ENCODE data around the gene RIMKLA. TPM values are rescaled to one million over a fixed set of nuclear protein-coding genes. Genes with fewer than 3 reads are reported as not detected.

Gene RIMKLA
- polyA plus RNA-seq, 1 experiment = not detected

GRCh38 chr1:42386051-42386450, 5.5 kb downstream of the RIMKLA start:
- ChIA-PET CTCF (no interaction called here), POLR2A (no interaction called here)
- TF ChIP-seq CTCF (IDR thresholded peaks at IDR 0.05; ENCODE audit: low read depth, low read length) = no peak

GRCh38 chr1:42392255-42392654, 11.7 kb downstream of the RIMKLA start:
- peaks cover 19% of the 10 kb centered on the region for H3K27me3 ChIP-seq (ENCODE audit: control insufficient read depth, insufficient read depth, low read length)
- POLR2A ChIA-PET = no interaction called here
- CTCF ChIA-PET = no interaction called here
- no peak overlapping the region for H3K4me3 ChIP-seq (ENCODE audit: low read depth, low read length)
- DNase-seq (ENCODE audit: low read depth, low spot score) = no peak
- H3K27ac ChIP-seq (ENCODE audit: low read depth, low read length) = no peak overlapping the region
- no peak for TF ChIP-seq CTCF (IDR thresholded peaks at IDR 0.05; ENCODE audit: low read depth, low read length)
- no peaks in the 10 kb centered on the region for H3K9me3 ChIP-seq (ENCODE audit: control insufficient read depth, insufficient read depth, low read length)

More at GRCh38 chr1:42386051-42386450, 5.5 kb downstream of the RIMKLA start:
- H3K27me3 ChIP-seq (ENCODE audit: control insufficient read depth, insufficient read depth, low read length) = peaks cover 25% of the 10 kb centered on the region
- DNase-seq (ENCODE audit: low read depth, low spot score) = no peak
- H3K27ac ChIP-seq (ENCODE audit: low read depth, low read length) = no peak overlapping the region
- H3K4me3 ChIP-seq (ENCODE audit: low read depth, low read length) = no peak overlapping the region
- no peaks in the 10 kb centered on the region for H3K9me3 ChIP-seq (ENCODE audit: control insufficient read depth, insufficient read depth, low read length)

- Histone ChIP-seq H3K27me3 (ENCODE audit: control insufficient read depth, insufficient read depth, low read length) (peaks cover 19% of the 10 kb centered on the region), H3K4me3 (ENCODE audit: low read depth, low read length) (no peak overlapping the region), H3K27ac (ENCODE audit: low read depth, low read length) (no peak overlapping the region), H3K9me3 (ENCODE audit: control insufficient read depth, insufficient read depth, low read length) (no peaks in the 10 kb centered on the region)
- no peak for TF ChIP-seq CTCF (IDR thresholded peaks at IDR 0.05; ENCODE audit: low read depth, low read length)
- POLR2A ChIA-PET = no interaction called here
- CTCF ChIA-PET = no interaction called here
- no peak for DNase-seq (ENCODE audit: low read depth, low spot score)
Observed at GRCh38 chr1:42392967-42393848, 12.6 kb downstream of the RIMKLA start.

GRCh38 chr1:42399315-42400100, 18.9 kb downstream of the RIMKLA start:
- Histone ChIP-seq H3K9me3 (ENCODE audit: control insufficient read depth, insufficient read depth, low read length) (no peaks in the 10 kb centered on the region), H3K27ac (ENCODE audit: low read depth, low read length) (no peak overlapping the region), H3K4me3 (ENCODE audit: low read depth, low read length) (no peak overlapping the region), H3K27me3 (ENCODE audit: control insufficient read depth, insufficient read depth, low read length) (peaks cover 3% of the 10 kb centered on the region)
- DNase-seq (ENCODE audit: low read depth, low spot score) = no peak
- no peak for TF ChIP-seq CTCF (IDR thresholded peaks at IDR 0.05; ENCODE audit: low read depth, low read length)
- POLR2A ChIA-PET = no interaction called here
- CTCF ChIA-PET = no interaction called here

- no peaks in the 10 kb centered on the region for H3K9me3 ChIP-seq (ENCODE audit: control insufficient read depth, insufficient read depth, low read length)
- peaks cover 17% of the 10 kb centered on the region for H3K27me3 ChIP-seq (ENCODE audit: control insufficient read depth, insufficient read depth, low read length)
- ChIA-PET CTCF (no interaction called here), POLR2A (no interaction called here)
- no peak overlapping the region for H3K4me3 ChIP-seq (ENCODE audit: low read depth, low read length)
- no peak for DNase-seq (ENCODE audit: low read depth, low spot score)
- H3K27ac ChIP-seq (ENCODE audit: low read depth, low read length) = no peak overlapping the region
- TF ChIP-seq CTCF (IDR thresholded peaks at IDR 0.05; ENCODE audit: low read depth, low read length) = no peak
Observed at GRCh38 chr1:42403880-42404400, 23.3 kb downstream of the RIMKLA start.
